ENCODE measurements around the gene SLC14A1.

The SLC14A1 gene

DNA sequence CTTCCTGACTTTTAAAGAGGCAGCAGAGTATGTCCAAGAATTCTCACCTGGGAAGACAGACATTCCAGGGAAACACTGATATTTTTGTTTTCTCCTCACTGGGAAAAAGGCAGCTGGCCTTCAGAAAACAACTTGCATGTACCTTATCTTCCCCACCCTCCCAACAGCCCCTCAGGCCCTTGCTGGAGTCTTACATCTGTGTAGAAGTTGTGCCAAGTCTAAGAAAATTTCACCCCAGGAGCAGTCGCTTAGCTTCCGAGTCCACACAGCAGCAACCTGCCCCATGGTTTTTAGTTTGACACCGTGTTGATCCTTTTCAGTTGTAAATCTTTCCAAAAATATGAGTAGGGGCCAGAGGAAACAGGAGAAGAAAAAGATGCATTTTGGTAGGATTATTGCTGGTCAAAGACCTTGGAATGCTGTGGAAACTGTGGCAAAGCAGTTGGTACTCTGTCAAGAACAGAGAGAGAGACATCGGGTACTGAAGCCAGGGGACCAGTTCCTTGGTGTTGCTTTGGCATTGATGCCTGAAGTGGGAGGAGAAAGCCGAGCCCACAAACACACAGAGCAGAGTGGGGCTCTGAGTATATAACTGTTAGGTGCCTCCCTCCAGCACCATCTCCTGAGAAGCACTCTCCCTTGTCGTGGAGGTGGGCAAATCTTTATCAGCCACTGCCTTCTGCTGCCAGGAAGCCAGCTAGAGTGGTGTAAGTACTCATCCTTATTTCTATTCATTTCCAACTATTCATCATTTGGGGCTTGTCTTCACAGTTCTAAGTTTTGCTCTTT lies at the start of gene SLC14A1:
Gene SLC14A1 (plus strand): TSS at position 615 of the 789 bp plus-strand sequence. CDS start 6,140 bp downstream, outside the sequence.
- H3K27me3 ChIP-seq (ENCODE audit: control insufficient read depth, low read length) = peaks cover 10% of the 10 kb centered on the region; the same call in 1 of the 2 replicates
- no peaks in the 10 kb centered on the region for H3K79me2 ChIP-seq (ENCODE audit: control insufficient read depth, low read length)
- no peaks in the 10 kb centered on the region for H3K36me3 ChIP-seq (ENCODE audit: control insufficient read depth, low read length)
- no peak within 1 kb of the TSS for H3K4me2 ChIP-seq (ENCODE audit: low read length)
- TF ChIP-seq EZH2phosphoT487 (IDR thresholded peaks at IDR 0.05; ENCODE audit: borderline replicate concordance, low read length) = no peak
- TF ChIP-seq, protein P1, sequence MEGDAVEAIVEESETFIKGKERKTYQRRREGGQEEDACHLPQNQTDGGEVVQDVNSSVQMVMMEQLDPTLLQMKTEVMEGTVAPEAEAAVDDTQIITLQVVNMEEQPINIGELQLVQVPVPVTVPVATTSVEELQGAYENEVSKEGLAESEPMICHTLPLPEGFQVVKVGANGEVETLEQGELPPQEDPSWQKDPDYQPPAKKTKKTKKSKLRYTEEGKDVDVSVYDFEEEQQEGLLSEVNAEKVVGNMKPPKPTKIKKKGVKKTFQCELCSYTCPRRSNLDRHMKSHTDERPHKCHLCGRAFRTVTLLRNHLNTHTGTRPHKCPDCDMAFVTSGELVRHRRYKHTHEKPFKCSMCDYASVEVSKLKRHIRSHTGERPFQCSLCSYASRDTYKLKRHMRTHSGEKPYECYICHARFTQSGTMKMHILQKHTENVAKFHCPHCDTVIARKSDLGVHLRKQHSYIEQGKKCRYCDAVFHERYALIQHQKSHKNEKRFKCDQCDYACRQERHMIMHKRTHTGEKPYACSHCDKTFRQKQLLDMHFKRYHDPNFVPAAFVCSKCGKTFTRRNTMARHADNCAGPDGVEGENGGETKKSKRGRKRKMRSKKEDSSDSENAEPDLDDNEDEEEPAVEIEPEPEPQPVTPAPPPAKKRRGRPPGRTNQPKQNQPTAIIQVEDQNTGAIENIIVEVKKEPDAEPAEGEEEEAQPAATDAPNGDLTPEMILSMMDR (IDR thresholded peaks at IDR 0.05; ENCODE audit: low read depth, low read length, poor library complexity, severe bottlenecking) = no peak
- no peaks in the 10 kb centered on the region for H3F3A ChIP-seq (ENCODE audit: control insufficient read depth, insufficient read depth)
- H3K4me1 ChIP-seq (ENCODE audit: control insufficient read depth, low read length) = no peaks in the 10 kb centered on the region
- no peak within 1 kb of the TSS for H3K4me3 ChIP-seq (ENCODE audit: low read length)
- H3K27ac ChIP-seq (ENCODE audit: low read depth, low read length) = no peak within 1 kb of the TSS
- no peaks in the 10 kb centered on the region for H4K20me1 ChIP-seq (ENCODE audit: control insufficient read depth, insufficient read depth, low read depth, low read length)
- no peaks in the 10 kb centered on the region for H3K9me3 ChIP-seq (ENCODE audit: control insufficient read depth, insufficient read depth, low read length)
- no peaks in the 10 kb centered on the region for H3K9me2 ChIP-seq (replicated peaks; ENCODE audit: control insufficient read depth, low read length)

DNA sequence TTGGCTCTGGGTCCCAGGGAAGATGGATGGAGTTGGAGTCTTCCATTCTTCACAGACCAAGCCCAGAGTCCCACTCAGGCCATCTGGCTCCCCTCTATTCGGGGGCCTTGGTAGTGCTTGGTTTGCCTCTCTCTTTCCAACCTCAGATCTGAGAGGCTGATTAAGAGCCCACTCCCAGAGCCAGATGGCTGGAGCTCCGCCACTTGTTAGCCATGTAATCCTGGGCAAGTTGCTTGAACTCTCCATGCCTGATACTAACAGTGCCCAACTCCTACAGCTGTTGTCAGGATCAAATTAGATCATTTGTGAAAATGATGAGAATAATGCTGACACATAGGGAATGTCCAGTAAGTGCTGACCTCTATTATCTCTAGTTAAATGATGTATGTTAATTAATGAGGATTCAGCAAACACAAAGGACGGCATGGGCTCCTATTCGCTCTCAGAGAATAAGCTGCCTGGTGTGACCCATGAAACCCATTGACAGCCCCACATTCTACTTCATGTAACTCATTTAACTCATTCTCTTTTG lies 46.6 kb upstream of the SLC14A1 start:
- Histone ChIP-seq H3F3A (ENCODE audit: control insufficient read depth, insufficient read depth) (no peaks in the 10 kb centered on the region), H3K9me2 (replicated peaks; ENCODE audit: control insufficient read depth, low read length) (no peaks in the 10 kb centered on the region), H3K36me3 (ENCODE audit: control insufficient read depth, low read length) (no peaks in the 10 kb centered on the region), H3K4me1 (ENCODE audit: control insufficient read depth, low read length) (no peaks in the 10 kb centered on the region), H3K9me3 (ENCODE audit: control insufficient read depth, insufficient read depth, low read length) (no peaks in the 10 kb centered on the region), H3K4me2 (ENCODE audit: low read length) (no peak overlapping the region), H3K79me2 (ENCODE audit: control insufficient read depth, low read length) (no peaks in the 10 kb centered on the region), H3K27me3 (ENCODE audit: control insufficient read depth, low read length) (peaks cover 3% of the 10 kb centered on the region; the same call in 1 of the 2 replicates), H4K20me1 (ENCODE audit: control insufficient read depth, insufficient read depth, low read depth, low read length) (no peaks in the 10 kb centered on the region), H3K4me3 (ENCODE audit: low read length) (no peak overlapping the region), H3K27ac (ENCODE audit: low read depth, low read length) (no peak overlapping the region)
- TF ChIP-seq, protein P1 (IDR thresholded peaks at IDR 0.05; ENCODE audit: low read depth, low read length, poor library complexity, severe bottlenecking) = no peak
- no peak for TF ChIP-seq EZH2phosphoT487 (IDR thresholded peaks at IDR 0.05; ENCODE audit: borderline replicate concordance, low read length)

DNA sequence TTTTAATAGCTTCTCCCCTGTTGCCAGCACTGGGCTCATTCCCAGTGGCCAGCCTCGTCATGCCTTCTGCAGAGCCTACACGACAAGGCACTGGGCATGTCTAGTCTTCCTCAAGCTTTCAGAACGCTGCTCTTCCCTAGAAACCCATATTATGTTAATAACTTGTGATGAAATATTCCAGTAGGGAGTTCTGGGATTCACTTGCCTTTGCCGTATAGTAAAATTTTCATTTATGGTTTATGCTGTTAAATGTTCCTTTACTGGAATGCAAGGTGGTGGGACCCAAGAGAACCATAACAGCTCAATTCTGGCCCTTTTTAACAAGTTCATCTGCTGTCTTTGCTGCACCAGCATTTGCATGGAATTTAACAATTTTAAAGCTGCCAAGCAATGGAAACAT lies 45.5 kb upstream of the SLC14A1 start:
- no peak for TF ChIP-seq EZH2phosphoT487 (IDR thresholded peaks at IDR 0.05; ENCODE audit: borderline replicate concordance, low read length)
- TF ChIP-seq, protein P1 (IDR thresholded peaks at IDR 0.05; ENCODE audit: low read depth, low read length, poor library complexity, severe bottlenecking) = no peak
- H3K4me2 ChIP-seq (ENCODE audit: low read length) = no peak overlapping the region
- H4K20me1 ChIP-seq (ENCODE audit: control insufficient read depth, insufficient read depth, low read depth, low read length) = no peaks in the 10 kb centered on the region
- peaks cover 3% of the 10 kb centered on the region; the same call in 1 of the 2 replicates for H3K27me3 ChIP-seq (ENCODE audit: control insufficient read depth, low read length)
- H3K4me1 ChIP-seq (ENCODE audit: control insufficient read depth, low read length) = no peaks in the 10 kb centered on the region
- no peak overlapping the region for H3K27ac ChIP-seq (ENCODE audit: low read depth, low read length)
- no peaks in the 10 kb centered on the region for H3K9me3 ChIP-seq (ENCODE audit: control insufficient read depth, insufficient read depth, low read length)
- H3K36me3 ChIP-seq (ENCODE audit: control insufficient read depth, low read length) = no peaks in the 10 kb centered on the region
- H3K9me2 ChIP-seq (replicated peaks; ENCODE audit: control insufficient read depth, low read length) = no peaks in the 10 kb centered on the region
- no peak overlapping the region for H3K4me3 ChIP-seq (ENCODE audit: low read length)
- H3F3A ChIP-seq (ENCODE audit: control insufficient read depth, insufficient read depth) = no peaks in the 10 kb centered on the region
- H3K79me2 ChIP-seq (ENCODE audit: control insufficient read depth, low read length) = no peaks in the 10 kb centered on the region
